HUES48 (cell line): Measurements from ENCODE around the gene UVRAG.
"Not testable (repeated sequence)": the region's sequence is repeated elsewhere in the genome, so short reads cannot be mapped to it uniquely, and the experiment has no call there.

Experiments used
- H3K27ac ChIP-seq: one replicate; pipeline ENCODE4 v1.7.0; 2013; ENCODE audit warnings: low read depth, low read length, inconsistent platforms
- H3K27me3 ChIP-seq: 2 replicates; pipeline ENCODE4 v1.6.1; 2013; ENCODE audit warnings: mild to moderate bottlenecking, low read length; ENCODE audit not compliant: control insufficient read depth, insufficient read depth
- H3K36me3 ChIP-seq: 2 replicates; pipeline ENCODE4 v1.6.1; 2013; ENCODE audit warnings: low read length; ENCODE audit not compliant: control insufficient read depth, insufficient read depth
- H3K4me1 ChIP-seq: 2 replicates; pipeline ENCODE4 v1.6.1; 2013; ENCODE audit warnings: mild to moderate bottlenecking, low read length; ENCODE audit not compliant: control insufficient read depth, insufficient read depth
- H3K4me3 ChIP-seq: 2 replicates; pipeline ENCODE4 v1.5.1; 2013; ENCODE audit warnings: mild to moderate bottlenecking, low read depth, low read length
- H3K9ac ChIP-seq: 2 replicates; pipeline ENCODE4 v1.6.1; 2013; ENCODE audit warnings: mild to moderate bottlenecking, low read depth, low read length, moderate library complexity
- H3K9me3 ChIP-seq: 2 replicates; pipeline ENCODE4 v1.6.1; 2013; ENCODE audit warnings: low read length; ENCODE audit not compliant: control insufficient read depth, insufficient read depth

The UVRAG gene

GRCh38 chr11:75868990-75869389, 54.0 kb downstream of the UVRAG start:
- H3K9ac ChIP-seq, result no peak overlapping the region
- no peaks in the 10 kb centered on the region for H3K36me3 ChIP-seq
- peaks cover 7% of the 10 kb centered on the region; the same call in 1 of the 2 replicates for H3K4me1 ChIP-seq
- H3K9me3 ChIP-seq, result no peaks in the 10 kb centered on the region
- H3K27ac ChIP-seq, result no peak overlapping the region
- no peak overlapping the region for H3K4me3 ChIP-seq
- H3K27me3 ChIP-seq, result no peaks in the 10 kb centered on the region

- no peak overlapping the region for H3K4me3 ChIP-seq
- no peaks in the 10 kb centered on the region for H3K27me3 ChIP-seq
- H3K9me3 ChIP-seq, result no peaks in the 10 kb centered on the region
- no peaks in the 10 kb centered on the region for H3K36me3 ChIP-seq
- peaks cover 7% of the 10 kb centered on the region; the same call in 1 of the 2 replicates for H3K4me1 ChIP-seq
- H3K9ac ChIP-seq, result no peak overlapping the region
- H3K27ac ChIP-seq, result no peak overlapping the region
Observed at GRCh38 chr11:75869661-75870455, 54.8 kb downstream of the UVRAG start.

- Histone ChIP-seq H3K4me3 (no peak overlapping the region), H3K27me3 (no peaks in the 10 kb centered on the region), H3K36me3 (no peaks in the 10 kb centered on the region), H3K9me3 (no peaks in the 10 kb centered on the region), H3K27ac (no peak overlapping the region), H3K4me1 (peaks cover 7% of the 10 kb centered on the region; the same call in 1 of the 2 replicates), H3K9ac (no peak overlapping the region)
Observed at GRCh38 chr11:75872887-75873416, 57.9 kb downstream of the UVRAG start.

- H3K4me3 ChIP-seq, result no peak overlapping the region
- no peak overlapping the region for H3K27ac ChIP-seq
- H3K36me3 ChIP-seq, result no peaks in the 10 kb centered on the region
- H3K9ac ChIP-seq, result no peak overlapping the region
- no peaks in the 10 kb centered on the region for H3K27me3 ChIP-seq
- H3K4me1 ChIP-seq, result peaks cover 7% of the 10 kb centered on the region; the same call in 1 of the 2 replicates
- H3K9me3 ChIP-seq, result no peaks in the 10 kb centered on the region
Observed at GRCh38 chr11:75873417-75874221, 58.6 kb downstream of the UVRAG start.

GRCh38 chr11:75874684-75875341, 59.8 kb downstream of the UVRAG start:
- Histone ChIP-seq H3K4me1 (peaks cover 7% of the 10 kb centered on the region; the same call in 1 of the 2 replicates), H3K36me3 (no peaks in the 10 kb centered on the region), H3K4me3 (no peak overlapping the region), H3K9me3 (no peaks in the 10 kb centered on the region), H3K27me3 (no peaks in the 10 kb centered on the region), H3K9ac (no peak overlapping the region), H3K27ac (no peak overlapping the region)

- H3K9ac ChIP-seq, H3K36me3 ChIP-seq, H3K4me3 ChIP-seq, H3K9me3 ChIP-seq, H3K27ac ChIP-seq, H3K27me3 ChIP-seq, H3K4me1 ChIP-seq: not testable (repeated sequence)
Observed at GRCh38 chr11:75877327-75877726, 62.3 kb downstream of the UVRAG start.

- H3K9ac ChIP-seq, H3K4me3 ChIP-seq, H3K9me3 ChIP-seq, H3K27ac ChIP-seq, H3K27me3 ChIP-seq, H3K4me1 ChIP-seq, H3K36me3 ChIP-seq: not testable (repeated sequence)
Observed at GRCh38 chr11:75877931-75878330, 62.9 kb downstream of the UVRAG start.

- Histone ChIP-seq H3K27me3 (no peaks in the 10 kb centered on the region), H3K27ac (no peak overlapping the region), H3K4me1 (peaks cover under 1% of the 10 kb centered on the region; the same call in 1 of the 2 replicates), H3K9me3 (no peaks in the 10 kb centered on the region), H3K4me3 (no peak overlapping the region), H3K9ac (no peak overlapping the region), H3K36me3 (peaks cover 2% of the 10 kb centered on the region; the same call in 1 of the 2 replicates)
Observed at GRCh38 chr11:75878933-75879332, 63.9 kb downstream of the UVRAG start.

- Histone ChIP-seq H3K9me3 (no peaks in the 10 kb centered on the region), H3K27ac (no peak overlapping the region), H3K4me1 (no peaks in the 10 kb centered on the region), H3K36me3 (peaks cover 2% of the 10 kb centered on the region; the same call in 1 of the 2 replicates), H3K9ac (no peak overlapping the region), H3K27me3 (no peaks in the 10 kb centered on the region), H3K4me3 (no peak overlapping the region)
Observed at GRCh38 chr11:75879737-75880136, 64.7 kb downstream of the UVRAG start.

GRCh38 chr11:75880343-75880742, 65.3 kb downstream of the UVRAG start:
- not testable (repeated sequence) for H3K36me3 ChIP-seq, H3K9me3 ChIP-seq, H3K4me1 ChIP-seq, H3K4me3 ChIP-seq, H3K9ac ChIP-seq, H3K27ac ChIP-seq, H3K27me3 ChIP-seq
